KMS-11 (cell line): ENCODE data around the gene BRINP1.

Source experiments
- H2AFZ ChIP-seq: fragments of 200-600 bp; sonication (generic); 2 replicates; pipeline ENCODE4 v1.6.1; 2016; ENCODE audit warnings: antibody characterized with exemption, mixed run types, low read depth
- H3K27ac ChIP-seq: fragments of 200-600 bp; sonication (generic); 2 replicates; pipeline ENCODE4 v1.6.1; 2016; ENCODE audit warnings: mild to moderate bottlenecking, mixed run types
- H3K27me3 ChIP-seq: fragments of 200-600 bp; sonication (generic); 2 replicates; pipeline ENCODE4 v1.6.1; 2017; ENCODE audit warnings: mild to moderate bottlenecking, low read depth, mixed run types, moderate library complexity; ENCODE audit not compliant: insufficient read depth
- H3K36me3 ChIP-seq: fragments of 200-600 bp; sonication (generic); 2 replicates; pipeline ENCODE4 v1.6.1; 2017; ENCODE audit warnings: mild to moderate bottlenecking, mixed run types; ENCODE audit not compliant: insufficient read depth
- H3K4me1 ChIP-seq: fragments of 200-600 bp; sonication (generic); 2 replicates; pipeline ENCODE4 v1.6.1; 2016; ENCODE audit warnings: mild to moderate bottlenecking, low read depth, mixed run types; ENCODE audit not compliant: poor library complexity, severe bottlenecking
- H3K4me2 ChIP-seq: fragments of 200-600 bp; sonication (generic); 2 replicates; pipeline ENCODE4 v1.7.0; 2016; ENCODE audit warnings: mild to moderate bottlenecking, mixed run types
- H3K4me3 ChIP-seq: fragments of 200-600 bp; sonication (generic); IDR thresholded peaks from 2 replicates; pipeline ENCODE4 v1.6.1; 2017; ENCODE audit warnings: low read depth, low read length, mixed read lengths; ENCODE audit not compliant: insufficient read depth
- H3K79me2 ChIP-seq: fragments of 200-600 bp; sonication (generic); 2 replicates; pipeline ENCODE4 v1.6.1; 2016; ENCODE audit warnings: low read depth, mixed run types; ENCODE audit not compliant: insufficient read depth
- H3K9ac ChIP-seq: fragments of 200-600 bp; sonication (generic); 2 replicates; pipeline ENCODE4 v1.6.1; 2016; ENCODE audit warnings: mild to moderate bottlenecking, mixed run types
- H4K20me1 ChIP-seq: fragments of 200-600 bp; sonication (generic); 2 replicates; pipeline ENCODE4 v1.6.1; 2016; ENCODE audit warnings: mild to moderate bottlenecking, mixed run types; ENCODE audit not compliant: insufficient read depth
- TF ChIP-seq, protein P1 (sequence below): fragments of 200-600 bp; sonication (generic); conservative IDR thresholded peaks from 2 replicates; pipeline ENCODE4 v1.6.1; 2017; ENCODE audit warnings: low read depth, mild to moderate bottlenecking, antibody characterized with exemption, low read length, moderate library complexity, mixed read lengths

Gene BRINP1

DNA sequence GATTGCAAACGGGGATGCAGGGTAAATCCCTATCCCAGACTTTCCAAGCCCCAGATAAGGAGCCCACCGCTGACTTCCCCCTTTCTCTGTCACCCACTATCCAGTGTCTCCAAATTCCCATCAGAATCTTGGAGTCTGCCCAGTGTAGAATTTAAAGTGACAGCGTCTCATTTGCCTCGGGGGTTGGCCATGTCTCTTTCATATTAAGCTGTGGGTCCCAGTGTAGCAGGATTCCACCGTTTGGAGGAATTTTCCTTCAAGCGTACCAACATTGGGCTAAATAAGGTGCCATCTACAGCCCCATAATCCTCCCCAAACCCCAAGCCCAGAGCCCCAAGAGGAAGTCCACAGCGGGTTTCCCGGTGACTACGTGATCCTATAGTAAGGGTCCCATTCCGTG, 1.1 kb downstream of the BRINP1 start:
- H3K4me3 ChIP-seq = no peak overlapping the region
- H3K4me2 ChIP-seq = no peak overlapping the region
- H3K27ac ChIP-seq = no peak overlapping the region
- no peaks in the 10 kb centered on the region for H3K4me1 ChIP-seq
- no peaks in the 10 kb centered on the region for H3K27me3 ChIP-seq
- TF ChIP-seq, protein P1, sequence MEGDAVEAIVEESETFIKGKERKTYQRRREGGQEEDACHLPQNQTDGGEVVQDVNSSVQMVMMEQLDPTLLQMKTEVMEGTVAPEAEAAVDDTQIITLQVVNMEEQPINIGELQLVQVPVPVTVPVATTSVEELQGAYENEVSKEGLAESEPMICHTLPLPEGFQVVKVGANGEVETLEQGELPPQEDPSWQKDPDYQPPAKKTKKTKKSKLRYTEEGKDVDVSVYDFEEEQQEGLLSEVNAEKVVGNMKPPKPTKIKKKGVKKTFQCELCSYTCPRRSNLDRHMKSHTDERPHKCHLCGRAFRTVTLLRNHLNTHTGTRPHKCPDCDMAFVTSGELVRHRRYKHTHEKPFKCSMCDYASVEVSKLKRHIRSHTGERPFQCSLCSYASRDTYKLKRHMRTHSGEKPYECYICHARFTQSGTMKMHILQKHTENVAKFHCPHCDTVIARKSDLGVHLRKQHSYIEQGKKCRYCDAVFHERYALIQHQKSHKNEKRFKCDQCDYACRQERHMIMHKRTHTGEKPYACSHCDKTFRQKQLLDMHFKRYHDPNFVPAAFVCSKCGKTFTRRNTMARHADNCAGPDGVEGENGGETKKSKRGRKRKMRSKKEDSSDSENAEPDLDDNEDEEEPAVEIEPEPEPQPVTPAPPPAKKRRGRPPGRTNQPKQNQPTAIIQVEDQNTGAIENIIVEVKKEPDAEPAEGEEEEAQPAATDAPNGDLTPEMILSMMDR = no peak
- H3K9ac ChIP-seq = no peak overlapping the region
- no peaks in the 10 kb centered on the region for H3K79me2 ChIP-seq
- H4K20me1 ChIP-seq = no peaks in the 10 kb centered on the region
- H2AFZ ChIP-seq = no peak overlapping the region
- no peaks in the 10 kb centered on the region for H3K36me3 ChIP-seq

DNA sequence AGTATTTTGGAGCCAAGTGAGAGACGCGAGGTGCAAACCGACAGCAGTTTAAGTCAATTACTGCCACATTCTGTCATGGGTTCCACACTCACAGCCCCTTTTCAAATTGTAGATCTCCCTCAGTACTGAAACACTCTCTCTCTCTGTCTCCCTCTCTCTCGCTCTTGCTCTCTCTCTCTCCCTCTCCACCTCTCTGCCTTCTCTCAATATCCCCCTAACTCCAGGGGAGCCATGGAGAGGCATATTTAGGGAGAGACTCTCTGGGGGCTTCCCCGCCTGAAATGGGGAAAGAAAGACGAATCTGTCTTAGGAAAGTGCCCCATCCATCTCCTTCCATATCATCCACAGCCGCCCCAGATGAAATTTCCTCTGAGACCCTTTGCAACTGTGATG, 1.6 kb downstream of the BRINP1 start:
- no peak overlapping the region for H3K27ac ChIP-seq
- no peaks in the 10 kb centered on the region for H3K4me1 ChIP-seq
- H3K36me3 ChIP-seq = no peaks in the 10 kb centered on the region
- H3K9ac ChIP-seq = no peak overlapping the region
- no peak overlapping the region for H3K4me2 ChIP-seq
- H3K79me2 ChIP-seq = no peaks in the 10 kb centered on the region
- no peak overlapping the region for H2AFZ ChIP-seq
- H3K4me3 ChIP-seq = no peak overlapping the region
- H4K20me1 ChIP-seq = no peaks in the 10 kb centered on the region
- no peaks in the 10 kb centered on the region for H3K27me3 ChIP-seq
- TF ChIP-seq, protein P1 = no peak

DNA sequence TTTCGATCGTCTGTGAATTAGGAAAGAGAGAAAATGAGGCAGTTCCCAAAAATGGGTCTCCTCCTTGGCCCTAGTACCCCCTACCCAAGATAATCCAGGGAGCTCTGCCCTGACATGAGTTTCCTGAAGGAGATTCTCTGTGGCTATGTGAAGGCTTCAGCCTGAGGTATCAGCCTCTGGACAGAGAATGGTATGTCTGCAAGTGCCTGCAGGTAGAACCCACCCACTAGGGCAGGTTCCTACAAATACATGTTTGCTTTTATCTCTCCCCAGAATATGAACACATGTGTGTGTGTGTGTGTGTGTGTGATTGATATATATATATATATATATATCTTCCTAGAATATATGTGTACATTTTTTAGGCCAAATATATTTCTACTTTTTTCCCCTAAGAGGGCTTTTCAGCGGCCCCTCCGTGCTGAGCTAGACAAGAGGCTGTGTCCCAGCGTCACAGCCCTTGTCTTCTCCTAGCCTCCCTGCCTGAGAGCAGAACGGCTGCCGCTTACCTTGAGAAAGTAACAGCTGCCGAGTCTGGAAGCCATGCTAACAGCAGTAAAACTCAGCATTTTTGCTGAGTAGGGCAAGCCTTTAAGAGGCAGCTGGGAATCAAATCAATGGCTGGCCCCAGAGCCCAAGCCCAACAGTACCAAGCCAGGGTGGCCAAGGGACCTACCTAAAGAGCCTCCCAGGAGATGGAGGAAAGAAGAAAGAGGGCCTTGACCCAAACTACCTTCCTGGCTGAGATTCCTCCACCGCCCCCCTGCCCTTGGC, 2.1 kb downstream of the BRINP1 start:
- no peak overlapping the region for H3K4me2 ChIP-seq
- TF ChIP-seq, protein P1 = no peak
- no peak overlapping the region for H3K4me3 ChIP-seq

DNA sequence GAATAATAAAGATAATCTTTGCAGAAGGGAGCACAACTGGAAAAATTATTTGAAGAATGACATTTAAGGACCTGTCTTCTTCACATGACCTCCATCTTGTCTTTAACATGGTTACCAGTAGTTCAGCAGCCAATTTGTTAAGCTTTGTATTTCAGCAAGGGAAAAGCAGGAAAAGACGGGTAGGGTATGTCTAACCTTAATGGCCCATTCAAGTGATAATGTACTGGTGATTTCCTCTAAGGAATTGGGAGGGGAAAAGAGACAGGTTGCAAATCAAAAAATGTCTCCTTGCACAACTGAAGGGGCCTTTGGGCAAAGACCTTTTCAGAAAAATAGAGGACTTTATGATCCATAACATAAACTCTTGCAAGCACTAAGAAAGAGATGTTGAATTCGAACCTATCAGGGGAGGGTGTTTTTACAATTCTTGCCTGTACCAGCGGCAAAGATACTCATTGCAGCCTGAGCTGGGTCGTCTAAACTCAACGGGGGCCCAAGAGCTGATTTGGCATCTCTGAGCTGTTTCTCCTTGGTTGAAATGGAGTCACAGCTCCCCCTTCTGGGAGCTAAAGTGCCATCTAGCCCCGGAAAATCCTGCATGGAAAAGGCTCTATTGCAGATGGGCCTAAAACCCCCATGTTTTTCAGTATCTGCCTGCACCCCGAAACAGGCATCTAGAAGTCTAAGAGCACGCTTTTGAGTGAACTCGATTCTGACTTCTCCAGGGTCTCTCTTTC, 3.8 kb downstream of the BRINP1 start:
- Histone ChIP-seq H3K27ac (no peak overlapping the region), H4K20me1 (no peaks in the 10 kb centered on the region), H2AFZ (no peak overlapping the region), H3K79me2 (no peaks in the 10 kb centered on the region), H3K27me3 (no peaks in the 10 kb centered on the region), H3K36me3 (no peaks in the 10 kb centered on the region), H3K9ac (no peak overlapping the region), H3K4me3 (no peak overlapping the region), H3K4me1 (no peaks in the 10 kb centered on the region), H3K4me2 (no peak overlapping the region)
- TF ChIP-seq, protein P1 = peak; percentile 61

More for the DNA sequence above, 2.1 kb downstream of the BRINP1 start:
- no peaks in the 10 kb centered on the region for H3K79me2 ChIP-seq
- H2AFZ ChIP-seq = no peak overlapping the region
- no peaks in the 10 kb centered on the region for H3K4me1 ChIP-seq
- H3K27me3 ChIP-seq = no peaks in the 10 kb centered on the region
- H3K9ac ChIP-seq = no peak overlapping the region
- H3K27ac ChIP-seq = no peak overlapping the region
- H3K36me3 ChIP-seq = no peaks in the 10 kb centered on the region
- no peaks in the 10 kb centered on the region for H4K20me1 ChIP-seq
